ENCODE data around the gene CRACR2B.

CRACR2B gene

DNA sequence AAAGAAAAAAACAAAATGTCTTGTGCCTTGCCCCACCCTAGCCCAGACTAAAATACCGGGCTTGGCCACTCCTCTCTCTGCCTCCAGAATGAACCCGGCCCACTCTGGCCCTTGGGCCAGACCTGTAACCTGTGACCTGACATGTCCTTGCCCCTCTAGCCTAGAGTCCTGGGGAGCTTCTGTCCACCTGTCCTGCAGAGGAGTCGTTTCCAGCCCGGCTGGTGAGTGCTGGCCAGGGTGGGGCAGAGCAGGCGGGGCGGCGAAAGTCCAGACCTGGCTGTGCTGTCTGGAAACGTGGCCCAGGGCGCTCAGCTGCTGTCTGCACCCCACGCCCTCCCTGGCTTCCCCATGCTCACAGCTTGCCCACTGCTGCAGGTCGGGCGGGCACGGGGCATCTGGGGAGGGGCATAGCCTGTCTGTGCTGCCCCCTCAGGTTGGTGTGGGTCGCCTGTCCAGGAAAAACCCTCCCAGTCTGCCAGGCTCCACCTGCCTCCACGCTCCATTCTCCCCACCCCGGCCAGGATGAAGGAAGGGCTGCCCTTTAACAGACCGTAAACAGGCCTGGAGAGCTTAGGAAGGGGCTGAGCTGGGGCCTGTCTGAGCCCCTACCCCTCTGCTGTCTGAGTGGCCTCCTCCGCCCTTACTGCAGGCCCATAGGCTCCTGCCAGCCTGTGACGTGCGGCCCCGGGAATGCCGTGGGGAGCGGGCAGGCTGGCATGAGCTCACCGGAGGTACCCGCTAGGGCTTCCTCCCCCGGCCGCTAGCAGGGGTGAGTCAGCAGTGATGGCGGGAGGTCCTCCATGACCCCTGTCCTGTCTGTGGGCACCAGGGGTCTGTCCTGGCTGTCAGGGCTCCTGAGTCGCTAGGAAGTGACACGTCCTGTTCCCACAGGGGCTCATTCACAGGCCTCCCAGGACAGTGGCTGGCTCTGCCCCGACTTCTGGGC lies 6.9 kb downstream of the CRACR2B start:
- peaks cover 12% of the 10 kb centered on the region for H3K36me3 ChIP-seq
- no peaks in the 10 kb centered on the region for H3K9me3 ChIP-seq
- TF ChIP-seq, protein P1, sequence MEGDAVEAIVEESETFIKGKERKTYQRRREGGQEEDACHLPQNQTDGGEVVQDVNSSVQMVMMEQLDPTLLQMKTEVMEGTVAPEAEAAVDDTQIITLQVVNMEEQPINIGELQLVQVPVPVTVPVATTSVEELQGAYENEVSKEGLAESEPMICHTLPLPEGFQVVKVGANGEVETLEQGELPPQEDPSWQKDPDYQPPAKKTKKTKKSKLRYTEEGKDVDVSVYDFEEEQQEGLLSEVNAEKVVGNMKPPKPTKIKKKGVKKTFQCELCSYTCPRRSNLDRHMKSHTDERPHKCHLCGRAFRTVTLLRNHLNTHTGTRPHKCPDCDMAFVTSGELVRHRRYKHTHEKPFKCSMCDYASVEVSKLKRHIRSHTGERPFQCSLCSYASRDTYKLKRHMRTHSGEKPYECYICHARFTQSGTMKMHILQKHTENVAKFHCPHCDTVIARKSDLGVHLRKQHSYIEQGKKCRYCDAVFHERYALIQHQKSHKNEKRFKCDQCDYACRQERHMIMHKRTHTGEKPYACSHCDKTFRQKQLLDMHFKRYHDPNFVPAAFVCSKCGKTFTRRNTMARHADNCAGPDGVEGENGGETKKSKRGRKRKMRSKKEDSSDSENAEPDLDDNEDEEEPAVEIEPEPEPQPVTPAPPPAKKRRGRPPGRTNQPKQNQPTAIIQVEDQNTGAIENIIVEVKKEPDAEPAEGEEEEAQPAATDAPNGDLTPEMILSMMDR (IDR thresholded peaks at IDR 0.05; ENCODE audit: low read depth, low read length): no peak
- peaks cover 12% of the 10 kb centered on the region for H3K27me3 ChIP-seq
- peaks cover 15% of the 10 kb centered on the region for H3K4me1 ChIP-seq
- DNase-seq: no peak
- no peak overlapping the region; the same call in none of the 2 replicates for H3K4me3 ChIP-seq (ENCODE audit: low read depth, low read length)

- Histone ChIP-seq H3K9me3 (no peaks in the 10 kb centered on the region), H3K27me3 (peaks cover under 1% of the 10 kb centered on the region; the same call in 1 of the 2 replicates), H3K4me3 (ENCODE audit: low read depth, low read length) (no peak overlapping the region), H3K36me3 (peaks cover 16% of the 10 kb centered on the region), H3K4me1 (peaks cover 5% of the 10 kb centered on the region; the same call in 1 of the 2 replicates)
- no peak for DNase-seq
- TF ChIP-seq, protein P1 (IDR thresholded peaks at IDR 0.05; ENCODE audit: low read depth, low read length): no peak
These were observed 8.6 kb downstream of the CRACR2B start for GRCh38 chr11:836274-836673.

DNA sequence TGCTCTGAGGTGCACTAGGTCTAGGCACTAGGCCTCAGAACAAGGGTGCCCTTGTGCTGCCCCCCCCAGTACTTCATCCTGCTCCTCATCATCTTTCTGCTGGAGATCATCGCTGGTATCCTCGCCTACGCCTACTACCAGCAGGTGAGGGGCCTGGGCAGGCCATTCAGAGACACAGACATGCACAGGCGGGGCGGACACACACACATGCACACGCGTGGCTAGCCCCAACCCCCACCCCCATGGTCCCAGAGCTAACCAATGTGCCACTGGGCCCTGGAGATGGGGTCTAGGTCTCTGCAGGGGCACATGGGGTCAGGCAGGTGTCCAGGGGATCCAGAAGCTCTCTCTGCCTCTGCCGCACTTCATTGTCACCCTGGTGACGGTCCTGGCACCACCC lies 9.0 kb downstream of the CRACR2B start:
- 0 out of 2 replicates have a peak, but pooled peaks cover under 1% of the 10 kb centered on the region for H3K4me1 ChIP-seq
- H3K27me3 ChIP-seq: no peaks in the 10 kb centered on the region
- H3K9me3 ChIP-seq: no peaks in the 10 kb centered on the region
- H3K4me3 ChIP-seq (ENCODE audit: low read depth, low read length): no peak overlapping the region
- TF ChIP-seq, protein P1 (IDR thresholded peaks at IDR 0.05; ENCODE audit: low read depth, low read length): no peak
- no peak for DNase-seq
- H3K36me3 ChIP-seq: peaks cover 16% of the 10 kb centered on the region

DNA sequence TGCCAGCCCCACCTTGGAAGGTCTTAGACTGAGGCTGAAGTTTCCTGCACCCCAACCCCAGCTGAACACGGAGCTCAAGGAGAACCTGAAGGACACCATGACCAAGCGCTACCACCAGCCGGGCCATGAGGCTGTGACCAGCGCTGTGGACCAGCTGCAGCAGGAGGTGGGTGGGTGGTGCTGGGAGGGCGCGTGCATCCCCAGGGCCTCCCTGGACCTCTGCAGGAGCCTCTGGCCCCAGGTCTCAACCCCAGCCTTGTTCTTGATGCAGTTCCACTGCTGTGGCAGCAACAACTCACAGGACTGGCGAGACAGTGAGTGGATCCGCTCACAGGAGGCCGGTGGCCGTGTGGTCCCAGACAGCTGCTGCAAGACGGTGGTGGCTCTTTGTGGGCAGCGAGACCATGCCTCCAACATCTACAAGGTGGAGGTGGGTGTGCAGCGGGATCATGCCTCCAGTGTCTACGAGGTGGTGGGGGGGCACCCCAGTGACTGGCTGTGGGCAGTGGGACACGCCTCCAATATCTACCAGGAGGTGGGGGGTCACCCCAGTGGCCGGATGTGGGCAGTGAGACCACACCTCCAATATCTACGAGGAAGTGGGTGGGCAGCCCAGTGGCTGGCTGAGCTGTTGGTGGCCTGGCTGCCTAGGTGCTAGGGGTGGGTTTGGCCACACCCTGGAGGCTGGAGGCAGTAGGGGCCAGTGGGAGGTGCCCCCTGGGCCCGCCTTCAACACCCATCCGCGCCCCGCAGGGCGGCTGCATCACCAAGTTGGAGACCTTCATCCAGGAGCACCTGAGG lies 9.7 kb downstream of the CRACR2B start:
- no peaks in the 10 kb centered on the region for H3K4me1 ChIP-seq

DNA sequence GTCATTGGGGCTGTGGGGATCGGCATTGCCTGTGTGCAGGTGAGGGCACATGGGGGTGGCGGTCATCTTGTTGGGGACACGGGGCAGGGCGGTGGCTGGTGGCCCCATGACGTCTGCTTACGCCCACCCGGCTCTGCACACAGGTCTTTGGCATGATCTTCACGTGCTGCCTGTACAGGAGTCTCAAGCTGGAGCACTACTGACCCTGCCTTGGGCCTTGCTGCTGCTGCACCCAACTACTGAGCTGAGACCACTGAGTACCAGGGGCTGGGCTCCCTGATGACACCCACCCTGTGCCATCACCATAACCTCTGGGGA lies 10.2 kb downstream of the CRACR2B start:
- H3K36me3 ChIP-seq: peaks cover 16% of the 10 kb centered on the region
- no peaks in the 10 kb centered on the region for H3K9me3 ChIP-seq
- H3K4me3 ChIP-seq (ENCODE audit: low read depth, low read length): no peak overlapping the region
- no peaks in the 10 kb centered on the region for H3K4me1 ChIP-seq
- no peak for DNase-seq
- TF ChIP-seq, protein P1 (IDR thresholded peaks at IDR 0.05; ENCODE audit: low read depth, low read length): no peak
- H3K27me3 ChIP-seq: no peaks in the 10 kb centered on the region

More for the DNA sequence above, 9.7 kb downstream of the CRACR2B start:
- Histone ChIP-seq H3K27me3 (no peaks in the 10 kb centered on the region), H3K4me3 (ENCODE audit: low read depth, low read length) (no peak overlapping the region), H3K9me3 (no peaks in the 10 kb centered on the region), H3K36me3 (peaks cover 16% of the 10 kb centered on the region)
- TF ChIP-seq, protein P1 (IDR thresholded peaks at IDR 0.05; ENCODE audit: low read depth, low read length): no peak
- no peak for DNase-seq

Measured in BE2C (cell line).